ES-I3 (cell line): ENCODE results near the gene SHE.
"Not testable (repeated sequence)": the region's sequence is repeated elsewhere in the genome, so short reads cannot be mapped to it uniquely, and the experiment has no call there.

Source experiments
- H3K36me3 ChIP-seq: 2 replicates; pipeline ENCODE4 v1.6.1; 2013; ENCODE audit warnings: mild to moderate bottlenecking, low read length, control low read depth, moderate library complexity; ENCODE audit not compliant: insufficient read depth
- H3K4me1 ChIP-seq: 2 replicates; pipeline ENCODE4 v1.6.1; 2013; ENCODE audit warnings: mild to moderate bottlenecking, control low read depth, low read length; ENCODE audit not compliant: insufficient read depth
- H3K9ac ChIP-seq: 2 replicates; pipeline ENCODE4 v1.6.1; 2013; ENCODE audit warnings: low read depth, mild to moderate bottlenecking, low read length, moderate library complexity
- H3K9me3 ChIP-seq: 2 replicates; pipeline ENCODE4 v1.6.1; 2013; ENCODE audit warnings: mild to moderate bottlenecking, low read length, moderate library complexity; ENCODE audit not compliant: control insufficient read depth, insufficient read depth

SHE gene

DNA sequence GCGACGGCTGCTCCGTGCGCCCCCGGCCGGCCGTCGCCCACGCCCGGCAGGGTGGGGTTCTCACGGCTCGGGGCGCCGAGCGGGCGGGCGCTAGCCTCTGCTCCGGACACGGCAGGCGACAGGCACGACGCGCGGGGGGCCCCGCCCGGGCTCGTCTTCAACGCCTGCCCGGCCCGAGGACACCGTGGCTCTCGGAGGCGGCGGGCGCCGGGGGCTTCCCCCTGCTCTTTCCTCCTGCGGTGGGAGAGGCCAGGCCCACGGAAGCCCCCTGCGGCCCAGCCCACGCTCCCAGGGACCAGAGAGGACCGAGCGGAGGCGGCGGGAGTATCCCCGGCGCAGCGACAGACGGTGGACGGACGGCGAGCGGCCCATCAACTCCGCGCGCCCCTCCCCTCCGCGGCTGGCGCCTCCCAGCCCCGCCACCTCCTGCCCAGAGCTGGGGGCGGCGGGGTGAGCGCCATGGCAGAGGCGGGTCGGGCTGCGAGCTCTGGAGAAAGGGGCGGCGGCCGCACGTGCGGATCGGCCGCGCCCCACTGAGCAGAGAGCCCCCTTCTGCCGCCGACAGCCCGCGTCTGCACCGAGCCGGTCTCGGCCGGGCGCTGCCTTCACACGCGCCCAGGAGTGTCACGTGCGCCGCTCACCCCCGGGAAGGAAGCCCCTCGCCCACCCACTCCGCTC, at the start of gene SHE, which contains the start of gene TDRD10:
Gene SHE (minus strand): TSS at position 347 of the 678 bp plus-strand sequence. CDS start 386 bp downstream, outside the sequence.
Gene TDRD10 (plus strand): TSS at position 154 of the 678 bp plus-strand sequence. CDS start 4,685 bp downstream, outside the sequence.
- H3K36me3 ChIP-seq: no peaks in the 10 kb centered on the region
- H3K4me1 ChIP-seq: no peaks in the 10 kb centered on the region
- no peaks in the 10 kb centered on the region; the same call in 1 of the 2 replicates for H3K9me3 ChIP-seq
- H3K9ac ChIP-seq: peak within 1 kb of the TSS; percentile 48; the same call in 1 of the 2 replicates

DNA sequence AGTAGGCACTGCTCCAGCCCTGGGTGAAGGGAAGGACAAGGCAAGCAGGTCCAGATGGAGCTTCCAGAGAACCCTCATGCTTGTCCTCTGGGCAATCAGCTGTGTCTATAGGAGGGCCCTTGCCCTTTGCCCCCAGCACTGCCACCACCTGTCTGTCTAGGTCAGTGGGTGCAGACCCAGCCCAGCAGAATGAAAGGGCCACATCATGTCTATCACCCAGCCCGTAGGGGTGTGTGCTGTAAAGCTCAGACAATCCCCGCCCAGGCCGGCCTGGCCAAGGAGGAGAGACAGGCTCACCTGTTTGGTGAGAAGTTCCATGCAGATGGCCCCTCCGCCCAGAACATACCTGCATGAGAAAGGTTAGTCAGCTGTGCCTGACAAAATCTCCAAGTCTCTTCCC, 49.3 kb upstream of the SHE start:
- no peak overlapping the region for H3K9ac ChIP-seq

DNA sequence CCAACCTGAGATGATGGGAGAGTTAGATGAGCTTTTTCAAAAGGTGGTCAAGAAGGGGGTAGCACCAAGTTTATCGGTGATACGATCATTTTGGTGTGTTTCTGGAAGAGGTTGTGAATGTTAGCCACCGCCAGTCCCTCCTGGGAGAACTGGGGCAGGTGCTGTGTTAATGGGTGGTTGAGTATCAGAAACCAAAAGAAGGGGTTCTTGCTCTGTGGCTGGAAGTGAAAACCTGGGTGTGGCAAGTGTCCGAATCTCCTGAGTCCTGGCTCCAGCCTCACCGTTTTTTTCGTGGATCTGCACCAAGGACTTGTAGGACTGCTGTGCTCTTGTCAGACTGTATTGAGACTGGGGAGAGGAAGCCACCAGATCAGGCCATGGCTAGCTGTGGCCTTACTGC, 48.4 kb upstream of the SHE start:
- no peaks in the 10 kb centered on the region for H3K4me1 ChIP-seq
- H3K9ac ChIP-seq: no peak overlapping the region

More for the DNA sequence above, 49.3 kb upstream of the SHE start:
- Histone ChIP-seq H3K4me1 (peaks cover 5% of the 10 kb centered on the region; the same call in 1 of the 2 replicates), H3K9me3 (no peaks in the 10 kb centered on the region), H3K36me3 (peaks cover 46% of the 10 kb centered on the region)

DNA sequence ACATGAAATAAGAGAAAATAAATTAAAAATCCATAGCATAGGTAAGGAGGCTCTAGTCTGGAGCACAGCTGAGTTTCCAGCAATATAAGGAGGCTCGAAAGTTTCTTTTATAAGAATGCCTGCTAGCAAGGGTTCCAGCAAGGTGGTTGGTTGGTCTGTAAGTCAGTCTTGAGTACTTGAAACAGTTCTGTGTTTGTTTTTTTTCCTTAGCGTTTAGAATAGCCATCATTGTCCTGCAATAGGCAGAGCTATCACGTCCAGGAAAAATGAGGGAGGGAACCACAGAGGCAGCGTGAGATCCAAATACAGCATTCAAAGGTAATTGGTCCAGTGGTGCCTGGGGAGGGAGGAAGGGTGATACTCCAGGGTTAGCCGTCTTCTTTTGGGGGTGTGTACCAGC, 47.9 kb upstream of the SHE start:
- Histone ChIP-seq H3K9ac (no peak overlapping the region), H3K9me3 (no peaks in the 10 kb centered on the region), H3K36me3 (peaks cover 38% of the 10 kb centered on the region), H3K4me1 (no peaks in the 10 kb centered on the region)

More for the DNA sequence above, 48.4 kb upstream of the SHE start:
- peaks cover 43% of the 10 kb centered on the region for H3K36me3 ChIP-seq
- H3K9me3 ChIP-seq: no peaks in the 10 kb centered on the region

DNA sequence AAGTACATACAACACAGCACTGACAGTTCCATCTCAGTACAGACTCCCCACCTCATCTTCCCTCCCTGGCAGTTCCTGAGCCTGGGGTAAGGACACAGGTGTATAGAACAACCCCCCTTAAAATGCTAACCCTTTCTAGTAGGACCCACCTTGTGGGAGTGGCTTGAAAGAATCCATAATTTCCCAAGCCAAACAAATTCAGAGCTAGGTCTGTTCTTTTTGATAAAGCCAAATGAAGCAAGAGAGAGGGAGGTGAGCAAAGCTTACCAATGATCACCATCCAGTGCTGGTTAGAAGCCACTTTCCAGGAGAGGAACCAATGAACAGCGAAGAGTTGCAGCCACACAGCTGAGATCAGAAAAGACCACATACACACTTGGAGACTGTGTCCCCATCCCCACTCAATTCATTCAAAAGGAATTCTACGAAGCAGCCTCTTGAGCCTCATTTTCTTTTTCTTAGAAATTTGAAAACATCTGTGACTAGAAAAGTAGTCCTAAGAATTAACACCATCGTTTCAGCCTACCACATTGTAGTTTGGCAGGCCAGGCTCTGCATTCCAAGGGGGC, 47.1 kb upstream of the SHE start:
- no peaks in the 10 kb centered on the region for H3K9me3 ChIP-seq
- no peak overlapping the region for H3K9ac ChIP-seq
- peaks cover 31% of the 10 kb centered on the region for H3K36me3 ChIP-seq

DNA sequence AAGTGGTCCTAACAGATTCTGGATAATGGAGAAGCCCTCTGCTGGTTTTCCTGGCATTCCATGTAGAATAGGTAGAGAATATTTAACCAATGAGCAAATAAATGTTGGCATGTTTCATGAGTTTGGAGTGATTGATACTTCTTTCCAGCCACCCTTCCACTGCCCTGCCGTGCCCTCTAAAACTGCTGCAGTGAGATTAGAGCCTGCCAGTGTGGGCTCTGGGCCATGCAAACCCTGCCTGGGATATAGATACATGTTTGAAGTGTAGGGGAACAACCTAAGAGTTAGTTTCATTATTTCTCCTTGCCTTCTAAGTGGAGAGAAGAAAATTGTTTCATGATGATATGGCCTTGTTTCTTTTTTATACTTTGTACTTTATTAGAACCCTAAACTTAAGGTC, 45.8 kb upstream of the SHE start:
- Histone ChIP-seq H3K9ac (no peak overlapping the region), H3K36me3 (peaks cover 20% of the 10 kb centered on the region)

More for the DNA sequence above, 47.1 kb upstream of the SHE start:
- no peaks in the 10 kb centered on the region for H3K4me1 ChIP-seq

DNA sequence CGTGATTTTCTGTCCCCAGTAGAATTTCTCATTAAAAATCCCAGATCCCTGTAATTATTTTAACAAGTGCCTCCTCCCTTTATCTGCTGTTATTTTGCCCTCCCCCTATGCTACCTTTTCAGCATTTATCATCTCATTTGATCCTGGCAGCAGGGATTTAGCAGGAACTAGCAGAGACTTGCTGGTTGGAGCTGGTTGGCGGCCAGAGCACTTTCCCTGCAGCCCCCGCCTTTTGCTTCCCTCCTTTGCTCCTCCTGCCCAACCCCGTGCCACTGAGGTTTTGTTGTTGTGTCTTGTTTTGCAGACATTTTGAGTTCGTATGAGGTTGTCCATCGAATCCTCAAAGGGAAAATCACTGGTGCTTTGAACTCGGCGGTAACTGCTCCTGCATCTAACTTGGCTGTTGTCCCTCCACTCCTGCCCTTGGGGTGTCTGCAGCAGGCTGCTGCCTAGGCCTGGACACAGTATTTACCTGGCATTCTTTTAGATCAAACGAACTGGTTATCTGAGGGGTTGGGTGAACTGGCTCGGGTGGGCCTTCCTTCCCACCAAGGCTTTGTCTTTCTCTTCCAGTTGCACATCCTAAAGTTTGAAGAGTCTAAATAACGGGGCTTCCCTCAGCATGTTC, 45.0 kb upstream of the SHE start:
- no peak overlapping the region for H3K9ac ChIP-seq
- H3K36me3 ChIP-seq: peaks cover 12% of the 10 kb centered on the region
- H3K9me3 ChIP-seq: no peaks in the 10 kb centered on the region
- H3K4me1 ChIP-seq: no peaks in the 10 kb centered on the region

More for the DNA sequence above, 45.8 kb upstream of the SHE start:
- no peaks in the 10 kb centered on the region for H3K4me1 ChIP-seq
- H3K9me3 ChIP-seq: no peaks in the 10 kb centered on the region

DNA sequence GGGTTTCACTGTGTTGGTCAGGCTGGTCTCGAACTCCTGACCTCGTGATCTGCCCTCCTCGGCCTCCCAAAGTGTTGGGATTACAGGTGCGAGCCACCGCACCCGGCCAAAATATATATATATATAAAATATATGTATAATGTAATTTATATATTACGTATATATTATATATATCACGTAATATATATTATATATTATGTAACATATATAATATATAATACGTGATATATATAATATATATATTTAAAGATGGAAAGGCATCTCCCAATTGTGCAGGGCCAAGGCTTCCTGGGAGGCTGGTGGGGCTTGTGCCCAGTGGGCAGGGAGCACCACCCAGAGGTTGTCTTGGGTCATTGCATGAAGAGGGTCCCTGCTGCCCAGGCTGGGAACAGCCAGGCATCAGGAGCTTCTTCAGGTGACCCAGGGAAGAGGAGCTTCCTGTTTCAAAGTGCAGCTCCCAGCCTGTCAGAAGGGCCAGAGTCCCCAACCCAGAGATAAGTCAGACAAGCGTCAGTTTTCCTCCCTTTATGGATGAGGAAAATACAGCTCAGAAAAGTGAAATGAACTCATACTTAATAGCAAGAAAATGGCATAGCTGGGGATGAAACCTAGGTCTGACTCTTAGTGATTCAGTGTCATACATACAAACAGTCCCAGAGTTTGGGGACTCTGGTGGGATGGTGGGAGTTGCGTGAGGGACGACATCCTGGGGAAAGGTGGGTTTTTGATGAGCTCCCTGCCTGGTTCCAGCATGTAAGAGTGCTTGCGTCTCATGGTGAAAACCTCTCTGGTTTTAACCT, 44.3 kb upstream of the SHE start:
- H3K36me3 ChIP-seq: peaks cover 10% of the 10 kb centered on the region
- no peaks in the 10 kb centered on the region for H3K4me1 ChIP-seq
- no peaks in the 10 kb centered on the region for H3K9me3 ChIP-seq
- no peak overlapping the region for H3K9ac ChIP-seq

DNA sequence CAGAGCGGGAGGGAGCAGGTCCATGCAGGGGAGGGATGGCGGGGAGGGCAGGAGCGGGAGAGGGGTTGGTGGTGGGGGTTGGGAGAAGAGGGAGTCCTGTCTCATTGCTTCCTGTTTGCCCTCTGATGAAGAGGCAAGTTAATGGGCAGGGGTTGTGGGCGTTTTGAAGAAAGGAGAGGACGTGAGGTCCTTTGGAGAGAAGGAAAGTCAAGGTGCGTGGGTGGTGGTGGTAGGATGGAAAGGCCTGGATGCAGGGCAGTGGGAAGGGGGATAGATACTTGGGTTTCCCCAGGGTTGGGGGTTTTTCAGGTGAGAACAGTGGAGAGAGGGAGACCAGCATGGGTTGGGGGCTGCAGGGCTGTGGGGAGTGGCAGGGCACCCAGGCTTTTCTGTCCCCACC, 39.0 kb upstream of the SHE start:
- no peaks in the 10 kb centered on the region for H3K36me3 ChIP-seq
- H3K9ac ChIP-seq: no peak overlapping the region

DNA sequence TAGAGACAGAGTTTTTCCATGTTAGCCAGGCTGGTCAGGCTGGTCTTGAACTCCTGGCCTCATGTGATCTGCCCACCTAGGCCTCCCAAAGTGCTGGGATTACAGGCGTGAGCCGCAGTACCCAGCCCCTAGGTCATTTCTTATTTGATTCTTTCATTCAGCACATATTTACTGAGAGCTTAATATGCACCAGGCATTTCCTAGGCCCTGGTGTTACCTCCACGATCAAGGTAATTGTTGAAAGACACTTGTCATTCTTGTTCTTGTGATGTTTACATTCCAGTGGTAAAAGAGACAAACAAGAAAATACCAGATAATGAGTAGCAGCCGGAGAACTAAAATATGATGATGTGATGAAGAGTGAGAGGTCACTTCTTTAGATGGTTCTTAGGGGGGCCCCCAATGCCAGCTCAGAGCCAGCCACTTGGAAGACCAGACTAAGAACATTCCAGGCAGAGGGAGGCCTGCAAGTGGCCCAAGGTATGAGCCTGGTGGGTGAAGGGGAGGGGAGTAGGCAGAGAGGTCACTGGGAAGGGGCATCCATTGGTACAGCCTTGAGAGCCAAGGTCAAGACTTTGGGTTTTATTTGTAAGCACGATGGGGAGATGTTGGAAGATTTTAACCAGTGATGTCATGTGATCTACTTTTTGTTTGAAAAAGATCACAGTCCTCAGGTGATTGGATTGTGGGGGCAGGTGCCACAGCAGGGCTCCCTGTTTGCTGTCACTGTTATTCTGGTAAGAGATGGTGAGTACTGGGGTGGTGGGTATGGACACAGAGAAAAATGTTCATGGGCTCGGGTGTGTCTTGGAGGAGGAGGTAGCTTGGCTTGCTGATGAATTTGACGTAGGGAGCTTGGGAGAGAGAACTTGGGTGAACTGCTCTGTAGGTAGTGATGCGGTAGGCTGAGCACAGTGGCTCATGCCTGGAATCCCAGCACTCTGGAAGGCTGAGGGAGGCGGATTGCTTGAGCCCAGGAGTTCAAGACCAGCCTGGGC, 37.6 kb upstream of the SHE start:
- Histone ChIP-seq H3K36me3 (no peaks in the 10 kb centered on the region), H3K9ac (no peak overlapping the region), H3K4me1 (no peaks in the 10 kb centered on the region), H3K9me3 (no peaks in the 10 kb centered on the region)

More for the DNA sequence above, 39.0 kb upstream of the SHE start:
- Histone ChIP-seq H3K9me3 (no peaks in the 10 kb centered on the region), H3K4me1 (no peaks in the 10 kb centered on the region)

DNA sequence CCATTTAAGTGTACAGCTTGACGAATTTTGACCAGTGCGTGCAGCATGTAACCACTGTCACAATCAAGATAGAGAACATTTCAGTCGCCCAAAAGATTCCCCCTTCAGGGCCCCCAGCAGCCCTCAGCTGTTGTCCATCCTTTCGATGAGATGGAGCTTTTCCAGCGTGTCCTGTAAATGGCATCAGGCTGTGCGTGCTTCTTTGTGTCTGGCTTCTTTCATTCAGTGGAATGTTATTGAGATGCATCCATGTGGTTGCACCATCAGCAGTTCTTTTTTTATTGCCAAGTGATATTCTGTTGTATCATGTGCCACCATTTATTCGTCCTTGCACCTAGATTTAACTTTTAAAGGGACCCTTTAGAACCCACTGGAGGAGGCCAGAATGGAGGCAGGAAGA, 34.4 kb upstream of the SHE start:
- H3K36me3 ChIP-seq: no peaks in the 10 kb centered on the region
- no peaks in the 10 kb centered on the region for H3K9me3 ChIP-seq
- H3K4me1 ChIP-seq: no peaks in the 10 kb centered on the region
- H3K9ac ChIP-seq: no peak overlapping the region

DNA sequence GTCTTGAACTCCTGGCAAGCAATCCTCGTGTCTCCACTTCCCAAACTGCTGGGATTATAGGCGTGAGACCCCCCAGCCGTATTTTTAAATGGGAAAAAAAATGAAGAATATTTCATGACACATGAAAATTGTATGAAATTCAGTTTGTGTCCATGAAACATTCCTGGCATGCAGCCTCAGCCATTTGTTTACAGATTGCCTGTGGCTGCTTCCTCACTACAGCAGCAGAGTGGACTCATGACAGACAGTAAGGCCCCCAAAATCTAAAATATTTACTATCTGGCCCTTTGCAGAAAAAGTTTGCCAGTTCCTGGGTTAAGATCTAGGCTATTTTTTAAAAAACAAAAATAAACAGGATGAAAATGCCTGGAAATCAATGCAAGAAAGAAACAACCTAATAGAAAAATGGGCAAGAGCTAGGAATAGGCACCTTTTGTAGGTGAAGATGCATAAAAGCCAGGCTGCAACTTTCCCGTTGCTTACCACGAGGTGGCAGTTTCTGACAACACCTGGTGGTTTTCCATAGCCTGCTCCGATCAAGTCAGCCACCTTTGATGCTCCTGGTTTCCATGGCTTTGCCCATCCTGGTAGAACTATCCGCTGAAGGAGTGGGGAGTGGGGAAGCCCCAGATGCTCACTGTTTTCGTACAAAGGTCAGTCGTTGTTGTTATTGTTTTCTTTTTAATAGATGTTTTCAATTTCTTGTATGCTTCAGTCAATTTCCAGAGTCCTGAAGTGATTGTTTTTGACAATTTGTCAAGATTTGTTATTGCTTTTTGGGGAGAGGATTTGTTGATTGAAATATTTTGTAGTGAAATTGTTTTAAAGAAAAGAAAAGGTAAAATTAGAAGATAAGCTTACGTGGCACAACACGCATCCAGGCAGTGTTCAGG, 32.0 kb upstream of the SHE start:
- Histone ChIP-seq H3K4me1 (no peaks in the 10 kb centered on the region), H3K9me3 (no peaks in the 10 kb centered on the region), H3K36me3 (no peaks in the 10 kb centered on the region), H3K9ac (no peak overlapping the region)

DNA sequence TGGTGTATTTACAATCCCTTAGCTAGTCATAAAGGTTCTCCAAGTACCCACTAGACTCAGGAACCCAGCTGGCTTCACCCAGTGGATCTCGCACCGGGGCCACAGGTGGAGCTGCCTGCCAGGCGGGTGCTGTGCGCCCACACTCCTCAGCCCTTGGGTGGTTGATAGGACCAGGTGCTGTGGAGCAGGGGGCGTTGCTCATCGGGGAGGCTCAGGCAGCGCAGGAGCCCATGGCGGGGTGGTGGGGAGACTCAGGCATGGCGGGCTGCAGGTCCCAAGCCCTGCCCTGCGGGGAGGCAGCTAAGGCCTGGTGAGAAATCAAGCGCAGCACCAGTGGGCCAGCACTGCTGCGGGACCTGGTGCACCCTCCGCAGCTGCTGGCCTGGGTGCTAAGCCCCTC, 29.7 kb upstream of the SHE start:
- H3K9ac ChIP-seq, H3K9me3 ChIP-seq, H3K36me3 ChIP-seq, H3K4me1 ChIP-seq: not testable (repeated sequence)
